OCI-LY1 (cell line): ENCODE data around the gene MXI1.

Experiments
- H2AFZ ChIP-seq: fragments of 200-600 bp; sonication (generic), shearing (Covaris generic); 2 replicates; pipeline ENCODE4 v1.6.0; 2014; ENCODE audit warnings: antibody characterized with exemption, mild to moderate bottlenecking, low read length
- H3F3A ChIP-seq: fragments of 200-600 bp; sonication (generic), shearing (Covaris generic); 2 replicates; pipeline ENCODE4 v1.6.0; 2014; ENCODE audit warnings: mild to moderate bottlenecking, antibody characterized with exemption, low read length, moderate library complexity; ENCODE audit not compliant: insufficient read depth
- H3K27ac ChIP-seq: fragments of 200-600 bp; sonication (generic); 2 replicates; pipeline ENCODE4 v1.5.1; 2014; ENCODE audit warnings: low read length, mixed run types, mild to moderate bottlenecking, low read depth; ENCODE audit not compliant: poor library complexity, severe bottlenecking
- H3K27me3 ChIP-seq: fragments of 200-600 bp; sonication (generic); 2 replicates; pipeline ENCODE4 v1.6.0; 2014; ENCODE audit warnings: antibody characterized with exemption, mild to moderate bottlenecking, low read length, moderate library complexity; ENCODE audit not compliant: insufficient read depth
- H3K36me3 ChIP-seq: fragments of 200-600 bp; sonication (generic); 2 replicates; pipeline ENCODE4 v1.6.1; 2014; ENCODE audit warnings: mild to moderate bottlenecking, antibody characterized with exemption, low read length, moderate library complexity, mixed read lengths; ENCODE audit not compliant: insufficient read depth
- H3K4me1 ChIP-seq: fragments of 200-600 bp; sonication (generic); 2 replicates; pipeline ENCODE4 v1.5.1; 2014; ENCODE audit warnings: mild to moderate bottlenecking, low read length, moderate library complexity; ENCODE audit not compliant: insufficient read depth, severe bottlenecking
- H3K4me2 ChIP-seq: fragments of 200-600 bp; sonication (generic), shearing (Covaris generic); 2 replicates; pipeline ENCODE4 v1.6.1; 2014; ENCODE audit warnings: low read length
- H3K4me3 ChIP-seq: fragments of 200-600 bp; sonication (generic); 2 replicates; pipeline ENCODE4 v1.5.1; 2014; ENCODE audit warnings: low read length, low read depth, mild to moderate bottlenecking, mixed read lengths; ENCODE audit not compliant: poor library complexity, severe bottlenecking
- H3K79me2 ChIP-seq: fragments of 200-600 bp; shearing (Covaris generic); 2 replicates; pipeline ENCODE4 v1.6.1; 2016; ENCODE audit warnings: mixed run types, low read length, mixed read lengths; ENCODE audit not compliant: insufficient read depth
- H3K9ac ChIP-seq: fragments of 200-600 bp; sonication (generic), shearing (Covaris generic); 2 replicates; pipeline ENCODE4 v1.6.1; 2014; ENCODE audit warnings: mild to moderate bottlenecking, low read length, mixed read lengths
- H3K9me2 ChIP-seq: fragments of 200-600 bp; sonication (generic), shearing (Covaris generic); 2 replicates; pipeline ENCODE4 v1.6.1; 2014; ENCODE audit warnings: low read depth, mild to moderate bottlenecking, low read length, mixed read lengths
- H3K9me3 ChIP-seq: fragments of 200-600 bp; shearing (Covaris generic); 2 replicates; pipeline ENCODE4 v1.6.1; 2014; ENCODE audit warnings: low read length, mixed read lengths
- H4K20me1 ChIP-seq: fragments of 200-600 bp; sonication (generic), shearing (Covaris generic); 2 replicates; pipeline ENCODE4 v1.6.0; 2016; ENCODE audit warnings: mild to moderate bottlenecking, low read length; ENCODE audit not compliant: insufficient read depth
- CTCF ChIP-seq: fragments of 200-600 bp; sonication (generic), shearing (Covaris generic); IDR thresholded peaks from 2 replicates; pipeline ENCODE4 v1.5.1; 2017; ENCODE audit warnings: mild to moderate bottlenecking, antibody characterized with exemption, low read length, moderate library complexity, mixed read lengths
- EZH2 ChIP-seq: fragments of 200-600 bp; sonication (generic), shearing (Covaris generic); IDR thresholded peaks from 2 replicates; pipeline ENCODE4 v1.8.0; 2017; ENCODE audit warnings: borderline replicate concordance, mixed run types, mild to moderate bottlenecking, antibody characterized with exemption, low read length, moderate library complexity, mixed read lengths

MXI1 gene

GRCh38 chr10:110215286-110216170 is 8.1 kb downstream of the MXI1 start:
- peak overlapping the region; percentile 25; the same call in 1 of the 2 replicates for H3K4me2 ChIP-seq
- H3F3A ChIP-seq: peaks cover 9% of the 10 kb centered on the region; the same call in 1 of the 2 replicates
- H3K4me1 ChIP-seq: peaks cover 75% of the 10 kb centered on the region
- no peaks in the 10 kb centered on the region for H4K20me1 ChIP-seq
- TF ChIP-seq EZH2 (no peak), CTCF (no peak)
- H3K9me2 ChIP-seq: no peaks in the 10 kb centered on the region
- no peak overlapping the region for H3K9ac ChIP-seq
- H2AFZ ChIP-seq: no peak overlapping the region
- no peaks in the 10 kb centered on the region for H3K9me3 ChIP-seq
- H3K79me2 ChIP-seq: no peaks in the 10 kb centered on the region; the same call in 1 of the 2 replicates
- no peak overlapping the region for H3K4me3 ChIP-seq
- peak overlapping the region; percentile 31 for H3K27ac ChIP-seq
- H3K36me3 ChIP-seq: no peaks in the 10 kb centered on the region
- no peaks in the 10 kb centered on the region for H3K27me3 ChIP-seq

DNA sequence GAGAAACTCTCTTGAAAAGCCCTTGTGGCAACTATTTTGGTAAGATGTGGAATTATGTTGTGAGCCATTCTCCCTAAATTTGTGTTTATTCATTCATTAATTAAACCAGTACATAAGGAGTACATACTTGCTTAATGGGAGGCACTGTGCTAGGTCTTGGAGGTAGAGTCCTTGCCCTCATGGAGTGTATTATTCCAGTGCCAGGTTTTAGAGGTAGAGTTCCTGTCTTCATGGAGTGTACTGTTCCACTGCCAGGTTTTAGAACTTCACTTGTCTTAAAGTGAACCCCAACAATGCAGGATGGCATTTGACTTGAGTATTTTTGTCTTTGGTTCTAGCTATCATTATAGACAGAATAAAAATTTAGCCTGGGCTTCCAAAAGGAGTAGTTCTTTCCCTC is 8.8 kb downstream of the MXI1 start:
- no peak overlapping the region for H3K4me3 ChIP-seq
- H2AFZ ChIP-seq: no peak overlapping the region
- H3K79me2 ChIP-seq: no peaks in the 10 kb centered on the region; the same call in 1 of the 2 replicates
- no peaks in the 10 kb centered on the region for H3K36me3 ChIP-seq
- no peak overlapping the region for H3K9ac ChIP-seq
- no peaks in the 10 kb centered on the region for H4K20me1 ChIP-seq
- no peaks in the 10 kb centered on the region for H3K9me3 ChIP-seq
- H3K27ac ChIP-seq: peak overlapping the region; percentile 31
- TF ChIP-seq EZH2 (no peak), CTCF (no peak)
- H3K27me3 ChIP-seq: no peaks in the 10 kb centered on the region
- no peak overlapping the region for H3K4me2 ChIP-seq
- H3K9me2 ChIP-seq: no peaks in the 10 kb centered on the region
- H3K4me1 ChIP-seq: peaks cover 77% of the 10 kb centered on the region
- H3F3A ChIP-seq: peaks cover 9% of the 10 kb centered on the region; the same call in 1 of the 2 replicates

DNA sequence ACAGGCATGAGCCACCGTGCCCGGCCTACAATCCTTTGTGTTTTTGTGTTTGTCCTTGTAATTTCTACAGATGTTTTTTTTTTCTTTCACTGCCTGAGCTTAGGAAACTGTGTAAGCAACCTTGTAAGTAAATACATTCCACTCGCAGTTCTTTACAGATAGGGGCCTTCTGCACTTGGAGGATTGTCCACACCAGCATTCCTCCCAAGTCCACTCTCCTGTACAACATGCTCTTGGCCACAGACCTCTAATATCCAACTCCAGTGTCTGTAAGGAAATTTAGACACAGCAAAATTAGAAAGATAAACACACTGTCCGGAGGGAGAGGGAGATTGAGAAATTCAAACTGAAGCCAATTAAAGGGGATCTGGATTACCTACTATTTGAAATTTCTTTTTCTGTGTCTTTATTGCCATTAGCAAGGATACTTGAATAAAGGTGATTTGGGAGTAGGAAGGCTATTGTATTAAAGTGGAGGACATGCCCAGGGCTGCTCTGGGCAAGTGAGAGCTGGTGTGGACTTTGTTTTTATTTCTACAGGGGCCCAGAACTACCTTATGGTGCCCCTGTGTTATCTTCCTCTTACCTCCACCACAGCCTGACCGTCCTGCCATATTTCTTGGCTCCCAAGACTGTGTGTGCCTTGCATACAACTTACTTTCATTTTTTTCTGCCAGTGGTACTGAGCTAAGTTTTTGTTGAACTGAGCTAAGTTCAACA is 9.7 kb downstream of the MXI1 start:
- Histone ChIP-seq H3K27me3 (no peaks in the 10 kb centered on the region), H3K4me2 (peak overlapping the region; percentile 15; the same call in 1 of the 2 replicates), H3K79me2 (no peaks in the 10 kb centered on the region; the same call in 1 of the 2 replicates), H3K9me3 (no peaks in the 10 kb centered on the region), H3F3A (0 out of 2 replicates have a peak, but pooled peaks cover 3% of the 10 kb centered on the region), H3K36me3 (no peaks in the 10 kb centered on the region), H3K4me1 (peaks cover 77% of the 10 kb centered on the region), H3K27ac (no peak overlapping the region), H3K9ac (no peak overlapping the region; the same call in 1 of the 2 replicates), H2AFZ (no peak overlapping the region), H4K20me1 (no peaks in the 10 kb centered on the region), H3K9me2 (no peaks in the 10 kb centered on the region), H3K4me3 (no peak overlapping the region)
- TF ChIP-seq EZH2 (no peak), CTCF (no peak)
